Measurements from ENCODE around the gene CARD14. TPM values are rescaled to one million over a fixed set of nuclear protein-coding genes. Genes with fewer than 3 reads are reported as not detected.
A peak's percentile ranks its signal among the peaks of the same experiment; 100 is the strongest.

The CARD14 gene
- total RNA-seq, 3 donors from 2014 or later (not counting 1 experiment from before 2014, with no cell fraction given): 0.12 to 0.38 TPM; not detected in 1

DNA sequence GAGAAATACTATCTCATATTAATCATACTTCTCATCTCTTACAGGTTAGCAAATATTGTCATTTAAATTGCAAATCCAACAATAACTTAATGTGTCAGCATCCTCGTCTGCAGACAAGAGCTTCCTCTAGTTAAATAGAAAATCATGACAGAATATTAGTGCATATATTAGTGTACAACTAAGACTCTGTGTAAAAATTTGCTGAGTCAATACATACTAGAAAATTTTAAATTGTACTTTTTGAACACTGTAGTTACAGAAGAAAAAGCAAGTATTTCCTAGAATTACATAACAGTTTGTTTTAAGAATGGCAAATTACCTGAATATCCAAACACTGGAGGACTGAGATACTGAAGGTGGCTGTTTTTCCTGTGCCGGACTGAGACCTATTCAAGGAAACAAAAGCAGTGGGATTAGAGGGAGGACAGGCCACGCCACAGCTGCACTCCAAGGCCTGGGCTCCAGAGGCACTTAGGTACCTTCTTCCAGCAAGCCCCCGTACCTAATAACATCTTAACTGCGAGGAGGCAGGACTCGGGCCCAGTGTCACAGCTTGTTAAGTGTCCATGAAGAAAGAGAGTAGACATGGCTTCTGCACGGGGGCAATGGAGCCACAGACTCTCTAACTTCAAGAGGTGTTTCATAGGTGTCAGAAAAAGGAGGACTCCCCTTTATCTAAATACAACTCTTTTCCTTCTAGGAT is 28.2 kb upstream of the CARD14 start:
- H3K4me3 ChIP-seq (ENCODE audit: low read length): no peak overlapping the region
- H3K27ac Mint-ChIP-seq: no peak overlapping the region
- no peaks in the 10 kb centered on the region for H3K27me3 ChIP-seq (ENCODE audit: control insufficient read depth, insufficient read depth, low read length)
- H3K4me3 Mint-ChIP-seq: no peak overlapping the region
- H3K4me1 Mint-ChIP-seq: peaks cover 14 to 15% of the 10 kb centered on the region in 2 donors
- intact Hi-C loops (cut with micrococcal nuclease): no loop called here
- WGBS (ENCODE audit: insufficient coverage): 97% methylated on average over 6 of the region's 7 CpGs
- peaks cover 67% of the 10 kb centered on the region for H3K36me3 ChIP-seq (ENCODE audit: control insufficient read depth, insufficient read depth, low read length)
- no peaks in the 10 kb centered on the region for H3K9me3 ChIP-seq (ENCODE audit: control insufficient read depth, insufficient read depth, low read length)
- ATAC-seq (no peak), DNase-seq (no peak)
- no peaks in the 10 kb centered on the region for H3K9me3 Mint-ChIP-seq
- H3K27me3 Mint-ChIP-seq (ENCODE audit: low read depth in 2 of 2): no peaks in the 10 kb centered on the region
- peaks cover 23% of the 10 kb centered on the region for H3K36me3 Mint-ChIP-seq
- TF ChIP-seq, protein P1, sequence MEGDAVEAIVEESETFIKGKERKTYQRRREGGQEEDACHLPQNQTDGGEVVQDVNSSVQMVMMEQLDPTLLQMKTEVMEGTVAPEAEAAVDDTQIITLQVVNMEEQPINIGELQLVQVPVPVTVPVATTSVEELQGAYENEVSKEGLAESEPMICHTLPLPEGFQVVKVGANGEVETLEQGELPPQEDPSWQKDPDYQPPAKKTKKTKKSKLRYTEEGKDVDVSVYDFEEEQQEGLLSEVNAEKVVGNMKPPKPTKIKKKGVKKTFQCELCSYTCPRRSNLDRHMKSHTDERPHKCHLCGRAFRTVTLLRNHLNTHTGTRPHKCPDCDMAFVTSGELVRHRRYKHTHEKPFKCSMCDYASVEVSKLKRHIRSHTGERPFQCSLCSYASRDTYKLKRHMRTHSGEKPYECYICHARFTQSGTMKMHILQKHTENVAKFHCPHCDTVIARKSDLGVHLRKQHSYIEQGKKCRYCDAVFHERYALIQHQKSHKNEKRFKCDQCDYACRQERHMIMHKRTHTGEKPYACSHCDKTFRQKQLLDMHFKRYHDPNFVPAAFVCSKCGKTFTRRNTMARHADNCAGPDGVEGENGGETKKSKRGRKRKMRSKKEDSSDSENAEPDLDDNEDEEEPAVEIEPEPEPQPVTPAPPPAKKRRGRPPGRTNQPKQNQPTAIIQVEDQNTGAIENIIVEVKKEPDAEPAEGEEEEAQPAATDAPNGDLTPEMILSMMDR (IDR thresholded peaks at IDR 0.05): no peak
- H3K27ac ChIP-seq (ENCODE audit: low read length): no peak overlapping the region
- peaks cover 15% of the 10 kb centered on the region for H3K4me1 ChIP-seq (ENCODE audit: control insufficient read depth, insufficient read depth, low read length)

DNA sequence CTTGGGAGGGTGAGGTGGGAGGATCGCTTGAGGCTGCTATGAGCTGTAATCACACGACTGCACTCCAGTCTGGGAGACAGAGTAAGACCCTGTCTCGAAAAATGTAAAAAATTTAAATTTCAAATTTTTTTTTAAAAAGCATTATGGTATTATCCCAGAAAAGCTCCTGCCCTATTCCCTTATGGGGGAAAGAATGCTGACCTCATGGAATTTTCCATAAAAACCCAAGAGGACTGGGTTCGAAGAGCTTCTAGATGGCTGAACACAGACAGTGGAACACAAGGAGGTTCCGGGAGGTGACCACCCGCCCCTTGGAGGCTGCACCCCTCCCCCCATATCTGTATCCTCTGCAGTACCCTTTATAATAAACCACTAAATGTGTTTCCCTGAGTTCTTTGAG is 26.9 kb upstream of the CARD14 start:
- Mint-ChIP-seq H3K9me3 (no peaks in the 10 kb centered on the region), H3K27me3 (ENCODE audit: low read depth in 2 of 2) (no peaks in the 10 kb centered on the region), H3K4me3 (no peak overlapping the region), H3K36me3 (peaks cover 11% of the 10 kb centered on the region), H3K4me1 (peaks cover 19 to 22% of the 10 kb centered on the region in 2 donors), H3K27ac (no peak overlapping the region)
- Histone ChIP-seq H3K9me3 (ENCODE audit: control insufficient read depth, insufficient read depth, low read length) (no peaks in the 10 kb centered on the region), H3K36me3 (ENCODE audit: control insufficient read depth, insufficient read depth, low read length) (peaks cover 54% of the 10 kb centered on the region), H3K27ac (ENCODE audit: low read length) (no peak overlapping the region), H3K27me3 (ENCODE audit: control insufficient read depth, insufficient read depth, low read length) (no peaks in the 10 kb centered on the region), H3K4me1 (ENCODE audit: control insufficient read depth, insufficient read depth, low read length) (peaks cover 19% of the 10 kb centered on the region), H3K4me3 (ENCODE audit: low read length) (no peak overlapping the region)
- WGBS (ENCODE audit: insufficient coverage): 98% methylated on average over 5 of the region's 6 CpGs
- no peak for DNase-seq
- intact Hi-C loops (cut with micrococcal nuclease): no loop called here
- ATAC-seq: no peak
- TF ChIP-seq, protein P1 (IDR thresholded peaks at IDR 0.05): no peak

DNA sequence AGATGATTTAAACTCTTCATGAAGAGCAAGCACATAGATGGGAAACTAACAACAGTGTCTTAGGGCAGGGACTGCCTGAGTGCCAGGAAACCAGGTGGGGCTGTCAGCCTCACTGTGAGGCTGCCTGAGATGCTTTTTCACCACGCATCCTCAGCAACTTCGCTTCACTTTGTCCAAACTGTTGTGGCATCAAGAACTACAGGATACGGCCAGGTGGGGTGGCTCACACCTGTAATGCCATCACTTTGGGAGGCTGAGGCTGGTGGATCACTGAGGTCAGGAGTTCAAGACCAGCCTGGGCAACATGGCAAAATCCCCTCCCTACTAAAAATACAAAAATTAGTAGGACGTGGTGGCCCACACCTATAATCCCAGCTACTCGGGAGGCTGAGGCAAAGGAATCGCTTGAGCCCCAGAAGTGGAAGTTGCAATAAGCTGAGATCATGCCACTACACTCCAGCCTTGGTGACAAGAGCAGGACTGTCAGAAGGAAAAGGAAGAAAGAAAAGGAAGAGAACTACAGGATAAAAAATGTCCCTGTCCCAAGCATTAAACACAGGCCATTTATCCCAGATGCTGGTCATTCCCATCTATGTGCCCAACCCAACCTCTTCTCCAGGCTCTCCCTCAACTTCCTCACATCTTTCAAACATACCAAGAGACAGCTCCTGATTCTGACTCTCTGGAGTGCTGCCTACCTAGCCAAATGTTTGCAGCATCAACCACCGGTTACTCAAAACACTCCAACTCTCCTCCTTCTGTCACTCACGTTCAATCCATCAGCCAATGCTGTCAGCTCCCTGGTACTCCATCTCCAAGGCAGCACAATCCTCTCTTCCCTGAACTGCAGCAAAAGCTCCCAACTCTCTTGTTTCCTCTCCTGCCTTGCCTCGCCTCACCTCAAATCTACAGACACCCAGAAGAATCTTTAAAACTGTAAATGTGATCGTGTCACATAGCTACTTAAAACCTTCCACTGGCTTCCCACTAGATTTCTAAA is 24.5 kb upstream of the CARD14 start:
- peaks cover 30% of the 10 kb centered on the region for H3K36me3 ChIP-seq (ENCODE audit: control insufficient read depth, insufficient read depth, low read length)
- intact Hi-C loops (cut with micrococcal nuclease): loop anchor here (2.0 kb wide), 1 partner anchor 117 kb away; no protein-coding TSS in a partner anchor
- DNase-seq (peak in 1 of 2 donors; percentile 30), ATAC-seq (no peak)
- no peaks in the 10 kb centered on the region for H3K27me3 ChIP-seq (ENCODE audit: control insufficient read depth, insufficient read depth, low read length)
- Mint-ChIP-seq H3K4me1 (peaks cover 19 to 25% of the 10 kb centered on the region in 2 donors), H3K27me3 (ENCODE audit: low read depth in 2 of 2) (no peaks in the 10 kb centered on the region), H3K36me3 (no peaks in the 10 kb centered on the region), H3K9me3 (no peaks in the 10 kb centered on the region), H3K27ac (peak overlapping the region; percentile 73 to 93), H3K4me3 (peak overlapping the region; percentile 96)
- no peak overlapping the region for H3K27ac ChIP-seq (ENCODE audit: low read length)
- H3K9me3 ChIP-seq (ENCODE audit: control insufficient read depth, insufficient read depth, low read length): no peaks in the 10 kb centered on the region
- H3K4me1 ChIP-seq (ENCODE audit: control insufficient read depth, insufficient read depth, low read length): peaks cover 24% of the 10 kb centered on the region
- WGBS (ENCODE audit: insufficient coverage): 51% methylated on average over 10 of the region's 10 CpGs
- TF ChIP-seq, protein P1 (IDR thresholded peaks at IDR 0.05): no peak
- H3K4me3 ChIP-seq (ENCODE audit: low read length): peak overlapping the region; percentile 83
